Activated T-cell treated with anti-CD3 and anti-CD28 coated beads, Interleukin-2, amount 50 U/mL, for 24 hours (primary cell): ENCODE data around the gene EVX2.

Experiments
- DNase-seq: peaks from one replicate; pipeline ENCODE4 v3.0.0-alpha.2; 2020
- H3K27ac Mint-ChIP-seq: 2 replicates; pipeline ENCODE4 v1.8.0; 2020; ENCODE audit warnings: mild to moderate bottlenecking, mixed read lengths
- H3K27me3 Mint-ChIP-seq: 2 replicates; pipeline ENCODE4 v1.8.0; 2020; ENCODE audit warnings: mixed read lengths
- H3K36me3 Mint-ChIP-seq: 2 replicates; pipeline ENCODE4 v1.8.0; 2020; ENCODE audit warnings: low read depth, mixed read lengths
- H3K4me1 Mint-ChIP-seq: 2 replicates; pipeline ENCODE4 v1.8.0; 2020; ENCODE audit warnings: low read depth, mixed read lengths
- H3K4me3 Mint-ChIP-seq: 2 replicates; pipeline ENCODE4 v1.8.0; 2020; ENCODE audit warnings: mild to moderate bottlenecking, moderate library complexity, mixed read lengths
- H3K9me3 Mint-ChIP-seq: 2 replicates; pipeline ENCODE4 v1.8.0; 2020; ENCODE audit warnings: mixed read lengths

EVX2 gene

GRCh38 chr2:176063958-176064357 is 19.8 kb downstream of the EVX2 start:
- Mint-ChIP-seq H3K27ac (no peak overlapping the region), H3K27me3 (peaks cover 81% of the 10 kb centered on the region), H3K4me3 (no peak overlapping the region), H3K36me3 (no peaks in the 10 kb centered on the region), H3K4me1 (peaks cover 13% of the 10 kb centered on the region), H3K9me3 (no peaks in the 10 kb centered on the region)
- DNase-seq = no peak

DNA sequence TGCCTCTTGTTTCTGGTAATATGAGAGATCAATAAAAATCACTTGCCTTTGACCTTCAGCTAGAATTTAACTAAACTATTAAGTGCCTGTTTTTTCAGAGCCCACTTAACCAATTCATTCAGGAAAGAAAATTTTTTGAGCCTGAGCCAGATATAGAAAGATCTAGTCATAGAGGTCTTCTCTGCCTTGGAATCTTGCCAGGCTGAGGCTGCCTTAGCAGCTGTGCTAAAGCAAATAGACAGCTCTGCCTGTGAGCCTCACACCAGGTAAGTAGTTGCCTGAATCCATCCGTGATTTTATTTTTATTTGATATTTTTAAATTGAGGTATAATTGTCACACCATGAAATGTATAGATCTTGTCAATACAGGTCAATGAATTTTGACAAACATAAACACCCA is 27.4 kb downstream of the EVX2 start:
- Mint-ChIP-seq H3K4me3 (no peak overlapping the region), H3K27me3 (peaks cover 53% of the 10 kb centered on the region), H3K4me1 (no peaks in the 10 kb centered on the region), H3K9me3 (no peaks in the 10 kb centered on the region), H3K36me3 (no peaks in the 10 kb centered on the region), H3K27ac (no peak overlapping the region)
- no peak for DNase-seq

DNA sequence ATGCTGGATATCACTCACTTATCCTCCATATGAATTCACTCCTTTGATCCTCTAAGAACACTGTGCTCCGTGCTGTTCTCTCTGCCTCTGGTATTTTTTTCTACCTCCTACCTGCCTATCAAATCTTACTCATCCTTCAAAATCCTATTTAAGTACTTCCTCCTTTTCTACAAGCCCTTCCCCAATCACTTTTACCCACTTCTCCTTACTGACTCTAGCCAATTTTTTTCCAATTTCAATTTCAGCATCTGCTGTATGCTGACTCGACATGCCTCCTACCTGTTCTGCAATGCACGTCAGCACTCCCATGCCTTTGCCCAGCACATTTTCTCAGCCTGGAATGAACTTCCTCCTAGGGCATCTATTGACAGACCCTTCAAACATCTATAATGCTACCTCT is 44.4 kb downstream of the EVX2 start:
- H3K36me3 Mint-ChIP-seq = no peaks in the 10 kb centered on the region
- peaks cover 2% of the 10 kb centered on the region for H3K9me3 Mint-ChIP-seq
- no peaks in the 10 kb centered on the region for H3K4me1 Mint-ChIP-seq
- no peak for DNase-seq
- H3K4me3 Mint-ChIP-seq = no peak overlapping the region
- no peak overlapping the region for H3K27ac Mint-ChIP-seq
- peaks cover 38% of the 10 kb centered on the region for H3K27me3 Mint-ChIP-seq

GRCh38 chr2:176038694-176039093 is 45.1 kb downstream of the EVX2 start:
- no peak for DNase-seq
- no peaks in the 10 kb centered on the region for H3K4me1 Mint-ChIP-seq
- no peaks in the 10 kb centered on the region for H3K36me3 Mint-ChIP-seq
- H3K4me3 Mint-ChIP-seq = no peak overlapping the region
- H3K9me3 Mint-ChIP-seq = peaks cover 2% of the 10 kb centered on the region
- H3K27me3 Mint-ChIP-seq = peaks cover 38% of the 10 kb centered on the region
- no peak overlapping the region for H3K27ac Mint-ChIP-seq

GRCh38 chr2:176035013-176035691 is 48.6 kb downstream of the EVX2 start:
- no peak overlapping the region for H3K4me3 Mint-ChIP-seq
- H3K9me3 Mint-ChIP-seq = no peaks in the 10 kb centered on the region
- H3K4me1 Mint-ChIP-seq = no peaks in the 10 kb centered on the region
- H3K36me3 Mint-ChIP-seq = no peaks in the 10 kb centered on the region
- H3K27me3 Mint-ChIP-seq = peaks cover 35% of the 10 kb centered on the region
- H3K27ac Mint-ChIP-seq = no peak overlapping the region
- no peak for DNase-seq

DNA sequence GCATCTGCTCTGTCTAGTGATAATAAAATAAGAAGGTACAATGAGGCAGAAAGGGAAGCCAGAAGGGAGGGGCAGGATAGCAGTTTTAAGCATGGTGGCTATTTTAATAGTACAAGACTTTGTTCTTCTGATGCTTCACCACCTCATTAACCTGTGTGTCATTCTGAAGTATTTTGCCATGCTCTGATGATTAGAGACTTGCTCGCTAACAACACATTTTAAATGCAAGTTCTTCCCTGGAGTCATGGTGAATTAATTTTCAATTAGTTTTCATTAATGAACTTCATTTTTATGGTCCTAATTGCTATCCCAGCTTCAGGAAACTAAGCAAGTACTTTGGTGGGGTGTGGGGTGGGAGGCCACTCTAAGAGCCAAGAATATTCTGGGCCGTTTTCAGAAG is 56.0 kb downstream of the EVX2 start:
- H3K9me3 Mint-ChIP-seq = no peaks in the 10 kb centered on the region
- no peaks in the 10 kb centered on the region for H3K36me3 Mint-ChIP-seq
- DNase-seq = no peak
- H3K4me3 Mint-ChIP-seq = no peak overlapping the region
- H3K27ac Mint-ChIP-seq = no peak overlapping the region
- peaks cover 36% of the 10 kb centered on the region for H3K27me3 Mint-ChIP-seq
- H3K4me1 Mint-ChIP-seq = no peaks in the 10 kb centered on the region
